GM18519 (cell line): ENCODE measurements around the gene USP2.
"Not testable (repeated sequence)": the region's sequence is repeated elsewhere in the genome, so short reads cannot be mapped to it uniquely, and the experiment has no call there.

ENCODE experiments used
- ATAC-seq: cut with Tn5 transposase; IDR thresholded peaks from one replicate; pipeline ENCODE4 v1.9.1; 2021; ENCODE audit warnings: mild to moderate bottlenecking, moderate library complexity; ENCODE audit not compliant: unreplicated experiment, low FRiP score

Gene USP2

GRCh38 chr11:119414734-119415133 is 33.2 kb upstream of the USP2 start:
- ATAC-seq = no peak

- ATAC-seq = no peak
Measured at GRCh38 chr11:119414321-119414720, 32.8 kb upstream of the USP2 start.

GRCh38 chr11:119412072-119412471 is 30.6 kb upstream of the USP2 start:
- ATAC-seq = no peak

- no peak for ATAC-seq
Measured at GRCh38 chr11:119410501-119410900, 29.0 kb upstream of the USP2 start.

- ATAC-seq = no peak
Measured at GRCh38 chr11:119409731-119410130, 28.2 kb upstream of the USP2 start.

- no peak for ATAC-seq
Measured at GRCh38 chr11:119406005-119406404, 24.5 kb upstream of the USP2 start.

- ATAC-seq = not testable (repeated sequence)
Measured at GRCh38 chr11:119405448-119405847, 24.0 kb upstream of the USP2 start.

- ATAC-seq = no peak
Measured at GRCh38 chr11:119404872-119405271, 23.4 kb upstream of the USP2 start.

- no peak for ATAC-seq
Measured at GRCh38 chr11:119403021-119403420, 21.5 kb upstream of the USP2 start.

GRCh38 chr11:119402470-119402869 is 21.0 kb upstream of the USP2 start:
- no peak for ATAC-seq

- no peak for ATAC-seq
Measured at GRCh38 chr11:119400860-119401259, 19.4 kb upstream of the USP2 start.

- ATAC-seq = no peak
Measured at GRCh38 chr11:119397740-119398139, 16.2 kb upstream of the USP2 start.

- no peak for ATAC-seq
Measured at GRCh38 chr11:119396835-119397234, 15.3 kb upstream of the USP2 start.

GRCh38 chr11:119391275-119391674 is 9.8 kb upstream of the USP2 start:
- ATAC-seq = no peak

- ATAC-seq = no peak
Measured at GRCh38 chr11:119389611-119390254, 8.2 kb upstream of the USP2 start.

- ATAC-seq = no peak
Measured at GRCh38 chr11:119388103-119388502, 6.6 kb upstream of the USP2 start.

GRCh38 chr11:119384332-119384731 is 2.8 kb upstream of the USP2 start:
- no peak for ATAC-seq

GRCh38 chr11:119382513-119382912 is 1.0 kb upstream of the USP2 start:
- ATAC-seq = not testable (repeated sequence)

GRCh38 chr11:119382101-119382500 is 611 bp upstream of the USP2 start:
- no peak for ATAC-seq

GRCh38 chr11:119380827-119381180 is 686 bp downstream of the USP2 start:
- ATAC-seq = no peak

GRCh38 chr11:119380160-119380826 is 1.2 kb downstream of the USP2 start:
- no peak for ATAC-seq

GRCh38 chr11:119378851-119379465 is 2.5 kb downstream of the USP2 start:
- no peak for ATAC-seq
